GM23248 (cell line): ENCODE measurements around the gene ERC2.

Source experiments
- EZH2 ChIP-seq: fragments of 200-600 bp; sonication (generic); IDR thresholded peaks from 2 replicates; pipeline ENCODE4 v1.6.1; 2018; ENCODE audit warnings: antibody characterized with exemption, mild to moderate bottlenecking; ENCODE audit not compliant: insufficient read depth, poor library complexity, severe bottlenecking
- EZH2phosphoT487 ChIP-seq: fragments of 200-600 bp; sonication (generic); IDR thresholded peaks from 2 replicates; pipeline ENCODE4 v1.6.1; 2018; ENCODE audit warnings: antibody characterized with exemption, moderate library complexity, mild to moderate bottlenecking, low read depth; ENCODE audit not compliant: insufficient read depth

GRCh38 chr3:56197259-56197965, 270.9 kb downstream of the ERC2 start:
- TF ChIP-seq EZH2 (no peak), EZH2phosphoT487 (no peak)
